Coronary artery (tissue), 2 donors: ENCODE measurements around the gene SOD1.

Source experiments
- DNase-seq: peaks from one replicate; pipeline ENCODE4 v3.0.0-alpha.2; 2017; ENCODE audit warnings: low spot score
- H3K27ac ChIP-seq, 2 donors: fragments of 200-600 bp; sonication (generic); one replicate each; pipeline ENCODE4 v1.5.1; 2016 to 2019
- H3K4me3 ChIP-seq: fragments of 200-600 bp; sonication (generic); 2 replicates; pipeline ENCODE4 v1.5.1; 2016; ENCODE audit warnings: mild to moderate bottlenecking, moderate library complexity
- CTCF ChIP-seq: fragments of 200-600 bp; sonication (generic); IDR thresholded peaks from one replicate; pipeline ENCODE4 v1.5.1; 2019; ENCODE audit warnings: antibody characterized with exemption

The SOD1 gene

GRCh38 chr21:31684918-31685317, 25.4 kb downstream of the SOD1 start:
- DNase-seq, result no peak
- TF ChIP-seq CTCF, result no peak
- Histone ChIP-seq H3K27ac (no peak overlapping the region), H3K4me3 (no peak overlapping the region)

- no peak for TF ChIP-seq CTCF
- DNase-seq, result no peak
- no peak overlapping the region for H3K27ac ChIP-seq
Measured at GRCh38 chr21:31686272-31686915, 26.9 kb downstream of the SOD1 start.

GRCh38 chr21:31687108-31687507, 27.6 kb downstream of the SOD1 start:
- TF ChIP-seq CTCF, result no peak
- no peak for DNase-seq
- Histone ChIP-seq H3K27ac (no peak overlapping the region), H3K4me3 (no peak overlapping the region)

More at GRCh38 chr21:31686272-31686915, 26.9 kb downstream of the SOD1 start:
- no peak overlapping the region for H3K4me3 ChIP-seq

- Histone ChIP-seq H3K27ac (no peak overlapping the region), H3K4me3 (no peak overlapping the region)
- TF ChIP-seq CTCF, result no peak
- no peak for DNase-seq
Measured at GRCh38 chr21:31688603-31689368, 29.3 kb downstream of the SOD1 start.

- TF ChIP-seq CTCF, result no peak
- Histone ChIP-seq H3K4me3 (no peak overlapping the region), H3K27ac (no peak overlapping the region)
- no peak for DNase-seq
Measured at GRCh38 chr21:31693222-31693621, 33.7 kb downstream of the SOD1 start.

- no peak overlapping the region for H3K27ac ChIP-seq
- H3K4me3 ChIP-seq, result no peak overlapping the region
- no peak for TF ChIP-seq CTCF
- no peak for DNase-seq
Measured at GRCh38 chr21:31696424-31696823, 36.9 kb downstream of the SOD1 start.

- no peak for DNase-seq
- TF ChIP-seq CTCF, result no peak
- no peak overlapping the region for H3K27ac ChIP-seq
- H3K4me3 ChIP-seq, result no peak overlapping the region
Measured at GRCh38 chr21:31698461-31698860, 39.0 kb downstream of the SOD1 start.
